K562 (cell line): ENCODE measurements around the gene SSTR5. TPM values are rescaled to one million over a fixed set of nuclear protein-coding genes. Genes with fewer than 3 reads are reported as not detected.

Source experiments
- ATAC-seq: fragments of 200-7000 bp; cut with Tn5 transposase; 3 replicates; pipeline ENCODE4 v1.9.1; 2020; ENCODE audit warnings: moderate library complexity
- BruUV-seq: library from RNA; stranded (reverse); fragments of 400-500 nt; replicated peaks from 2 replicates; lab custom pipeline; 2021; lab: Mats Ljungman, UMichigan
- CTCF ChIA-PET: fragments of 300-600 bp; formaldehyde crosslinking; extraction: SDS; loops from one replicate; lab custom pipeline; 2021; ENCODE audit warnings: low intra/inter-chr PET ratio; lab: Yijun Ruan, JAX
- POLR2A ChIA-PET: fragments of 300-600, 350-650 bp; sonication (Branson Sonifier 250); formaldehyde crosslinking; extraction: SDS; loops from one replicate; lab custom pipeline; 2021; ENCODE audit warnings: antibody characterized with exemption, inconsistent platforms; lab: Yijun Ruan, JAX
- DNase-seq, 4 experiments: peaks; one replicate each; pipeline versions ENCODE4 v3.0.0 to v3.0.0-alpha.2; 2011 to 2018; ENCODE audit warnings: low spot score in 3 of 4, mixed read lengths in 3 of 4; ENCODE audit errors: extremely low read depth in 1 of 4
- FAIRE-seq: peaks from 2 replicates; lab custom pipeline; 2011; peaks lifted over from hg19 to GRCh38; lab: Jason Lieb, UNC
- H2AFZ ChIP-seq: 2 replicates; pipeline ENCODE4 v1.6.0; 2011; ENCODE audit warnings: low read depth, low read length, control low read depth, inconsistent platforms
- H3K27ac ChIP-seq: fragments of 200-600 bp; 3 replicates; pipeline ENCODE4 v1.8.0; 2011; ENCODE audit warnings: low read depth, mild to moderate bottlenecking, control low read depth, inconsistent platforms, low read length, moderate library complexity, mixed read lengths; ENCODE audit errors: extremely low read depth
- H3K27me3 ChIP-seq, 2 experiments: fragments of 300-600 bp in 1 of 2; 2 replicates in 1 of 2; 3 replicates in 1 of 2; pipeline versions ENCODE4 v1.6.0 to v1.8.0; 2011; ENCODE audit warnings: inconsistent platforms in 2 of 2, low read length in 2 of 2, mild to moderate bottlenecking in 1 of 2, mixed read lengths in 1 of 2, moderate library complexity in 1 of 2; ENCODE audit not compliant: control insufficient read depth in 2 of 2, insufficient read depth in 2 of 2
- H3K36me3 ChIP-seq: fragments of 300-600 bp; 3 replicates; pipeline ENCODE4 v1.8.0; 2011; ENCODE audit warnings: mild to moderate bottlenecking, low read length, inconsistent platforms; ENCODE audit not compliant: control insufficient read depth, insufficient read depth
- H3K4me1 ChIP-seq, 2 experiments: fragments of 200-600 bp in 1 of 2; replicated peaks in 1 of 2; 2 replicates in 1 of 2; 3 replicates in 1 of 2; pipeline versions ENCODE4 v1.5.1 to v1.8.0; 2011; ENCODE audit warnings: inconsistent platforms in 2 of 2, low read length in 2 of 2, mild to moderate bottlenecking in 1 of 2, mixed read lengths in 1 of 2, moderate library complexity in 1 of 2; ENCODE audit not compliant: control insufficient read depth in 2 of 2, insufficient read depth in 2 of 2
- H3K4me2 ChIP-seq: 2 replicates; pipeline ENCODE4 v1.6.1; 2011; ENCODE audit warnings: low read length, control low read depth, inconsistent platforms, mixed read lengths; ENCODE audit not compliant: insufficient read depth
- H3K4me3 ChIP-seq: fragments of 200-600 bp; sonication (generic), shearing (Covaris generic); 2 replicates; pipeline ENCODE4 v1.5.1; 2016; ENCODE audit warnings: control low read depth, inconsistent platforms
- H3K79me2 ChIP-seq: fragments of 200-600 bp; 3 replicates; pipeline ENCODE4 v1.8.0; 2011; ENCODE audit warnings: low read length, inconsistent platforms; ENCODE audit not compliant: control insufficient read depth, insufficient read depth
- H3K9ac ChIP-seq, 2 experiments: 2 replicates each; pipeline versions ENCODE4 v1.6.0 to v1.6.1; 2011; ENCODE audit warnings: low read depth in 2 of 2, low read length in 2 of 2, control low read depth in 1 of 2, inconsistent platforms in 1 of 2, mild to moderate bottlenecking in 1 of 2, mixed read lengths in 1 of 2; ENCODE audit not compliant: insufficient read depth in 1 of 2
- H3K9me1 ChIP-seq: one replicate; pipeline ENCODE4 v1.6.0; 2011; ENCODE audit warnings: inconsistent platforms, mild to moderate bottlenecking, low read length, moderate library complexity; ENCODE audit not compliant: control insufficient read depth, insufficient read depth
- H3K9me3 ChIP-seq: replicated peaks from 2 replicates; pipeline ENCODE4 v1.5.1; 2011; ENCODE audit warnings: low read depth, low read length, inconsistent platforms; ENCODE audit not compliant: control insufficient read depth, insufficient read depth
- H4K20me1 ChIP-seq: replicated peaks from 2 replicates; pipeline ENCODE4 v1.6.1; 2011; ENCODE audit warnings: low read length, inconsistent platforms, mixed read lengths; ENCODE audit not compliant: control insufficient read depth, insufficient read depth
- CTCF ChIP-seq, 3 experiments: IDR thresholded peaks in 2 of 3; conservative IDR thresholded peaks in 1 of 3; 2 replicates each; pipeline ENCODE4 v1.5.1; 2011 to 2012; ENCODE audit warnings: low read length in 3 of 3, mild to moderate bottlenecking in 3 of 3, control low read depth in 2 of 3, improper control_type of control experiment in 1 of 3, inconsistent platforms in 1 of 3, low read depth in 1 of 3, mixed read lengths in 1 of 3, moderate library complexity in 1 of 3; ENCODE audit not compliant: insufficient read depth in 2 of 3
- JUNB ChIP-seq: fragments of 450-650 bp; formaldehyde crosslinking; conservative IDR thresholded peaks from 2 replicates; pipeline ENCODE4 v1.4.0; 2020; ENCODE audit warnings: mild to moderate bottlenecking
- MTA3 ChIP-seq: fragments of 450-650 bp; formaldehyde crosslinking; IDR thresholded peaks from 2 replicates; pipeline ENCODE4 v1.6.1; 2017; ENCODE audit warnings: mild to moderate bottlenecking, borderline replicate concordance
- PCBP1 ChIP-seq: fragments of 200-400 bp; formaldehyde crosslinking; IDR thresholded peaks from 2 replicates; pipeline ENCODE4 v1.6.1; 2018; ENCODE audit warnings: mild to moderate bottlenecking, low read depth, low read length; ENCODE audit not compliant: poor library complexity, severe bottlenecking
- THRA ChIP-seq: fragments of 450-650 bp; IDR thresholded peaks from 2 replicates; pipeline ENCODE4 v1.6.1; 2017; ENCODE audit warnings: mild to moderate bottlenecking, moderate library complexity
- WGBS: fragments of 100-300 bp; shearing (Covaris generic); methylation state at CpG from one replicate; pipeline ENCODE4 v1.1.6; 2016; ENCODE audit warnings: low coverage, mixed read lengths; ENCODE audit not compliant: insufficient coverage; ENCODE audit errors: missing lambda C conversion rate; 5-methylcytosine and 5-hydroxymethylcytosine counted together
- in situ Hi-C: fragments of 300-500 bp; cut with MboI; formaldehyde crosslinking; loops from 4 replicates; pipeline ENCODE4 v1.15.0; 2018; ENCODE audit warnings: inconsistent platforms, mixed read lengths
- intact Hi-C: fragments of 100-400 bp; cut with micrococcal nuclease; formaldehyde crosslinking; loops from 2 replicates; pipeline ENCODE4 v1.14.2; 2022
- polyA plus RNA-seq, 8 experiments: library from polyadenylated mRNA; depleted of rRNA in 4 of 8; stranded (reverse) in 5 of 8; unstranded in 3 of 8; fragments of >200 nt; fragmentation: Nextera tagmentation in 2 of 8; fragmentation: Illumina TruSeq in 1 of 8; extraction: Ambion mirVana in 2 of 8; extraction: Trizol in 1 of 8; gene quantifications; 2 replicates each; pipeline versions ENCODE4 v1.2.1 to v1.2.3, GENCODE V29; 2011 to 2014; ENCODE audit warnings: inconsistent platforms in 1 of 8, missing spikeins in 1 of 8
- total RNA-seq, 7 experiments: library from RNA; depleted of rRNA in 6 of 7; stranded (reverse); fragments of >200 nt in 6 of 7; fragmentation: Illumina TruSeq in 2 of 7; extraction: Trizol in 2 of 7; gene quantifications; 2 replicates each; pipeline versions ENCODE4 v1.2.1 to v1.2.3, GENCODE V29; 2011 to 2021; ENCODE audit warnings: low replicate concordance in 1 of 7

SSTR5 gene
- total and polyA plus RNA-seq, 9 of the 15 experiments (the other 6 are each of a cell fraction or from before 2014, with no cell fraction given): not detected

- Histone ChIP-seq H3K27me3 (peaks cover 21 to 63% of the 10 kb centered on the region in 2 experiments; a peak in 3 of 5 replicates), H3K4me1 (peaks cover 0 to 19% of the 10 kb centered on the region in 2 experiments; a peak in 2 of 5 replicates), H2AFZ (no peak overlapping the region), H3K9ac (no peak overlapping the region), H3K27ac (no peak overlapping the region), H4K20me1 (peaks cover 12% of the 10 kb centered on the region; the same call in 1 of the 2 replicates), H3K4me3 (no peak overlapping the region), H3K9me1 (no peaks in the 10 kb centered on the region), H3K36me3 (no peaks in the 10 kb centered on the region), H3K79me2 (no peaks in the 10 kb centered on the region), H3K9me3 (no peaks in the 10 kb centered on the region), H3K4me2 (no peak overlapping the region)
- FAIRE-seq (no peak), DNase-seq (peak in 2 of 4 experiments; percentile 42 to 55), ATAC-seq (no peak)
- TF ChIP-seq JUNB (CRISPR knock-in tag) (no peak), MTA3 (no peak), CTCF (IDR thresholded peaks at IDR 0.05 in 2 of 3, conservative IDR thresholded peaks at IDR 0.05 in 1 of 3; ENCODE audit: insufficient read depth in 2 of 3, low read depth in 1 of 3, low read length in 3 of 3) (peak in 1 of 3 experiments; percentile 41; a peak in 2 of 6 replicates), THRA (no peak), PCBP1 (peak; percentile 31)
- WGBS: 5% methylated on average over 19 of the region's 26 CpGs
- POLR2A ChIA-PET: no interaction called here
- CTCF ChIA-PET: no interaction called here
- in situ Hi-C loops (no loop called here), intact Hi-C loops (no loop called here)
- BruUV-seq: no TSS peak
Observed at GRCh38 chr16:1030473-1030901, 42.1 kb upstream of the SSTR5 start.
